IPS DF 6.9 (cell line): ENCODE data around the gene ARMC5.
"Not testable (repeated sequence)": the region's sequence is repeated elsewhere in the genome, so short reads cannot be mapped to it uniquely, and the experiment has no call there.

Source experiments
- DNase-seq: peaks from one replicate; pipeline ENCODE4 v3.0.0-alpha.2; 2013; ENCODE audit warnings: low read depth, low spot score
- H3K27ac ChIP-seq: one replicate; pipeline ENCODE4 v1.5.1; 2013; ENCODE audit warnings: low read length, control low read depth
- H3K27me3 ChIP-seq: 2 replicates; pipeline ENCODE4 v1.6.1; 2013; ENCODE audit warnings: mild to moderate bottlenecking, low read length; ENCODE audit not compliant: control insufficient read depth, insufficient read depth
- H3K36me3 ChIP-seq: 2 replicates; pipeline ENCODE4 v1.6.1; 2013; ENCODE audit warnings: low read length; ENCODE audit not compliant: control insufficient read depth, insufficient read depth
- H3K4me1 ChIP-seq: 2 replicates; pipeline ENCODE4 v1.6.1; 2013; ENCODE audit warnings: low read length; ENCODE audit not compliant: control insufficient read depth, insufficient read depth
- H3K4me3 ChIP-seq: 2 replicates; pipeline ENCODE4 v1.5.1; 2013; ENCODE audit warnings: mild to moderate bottlenecking, low read length
- H3K9me3 ChIP-seq: 2 replicates; pipeline ENCODE4 v1.6.1; 2013; ENCODE audit warnings: low read length, inconsistent platforms; ENCODE audit not compliant: control insufficient read depth, insufficient read depth
- WGBS: extraction: QIAGEN DNeasy Blood & Tissue Kit; methylation state at CpG from one replicate; pipeline ENCODE4 v1.1.7; 2013; ENCODE audit warnings: mixed read lengths, missing lambda C conversion rate; ENCODE audit not compliant: insufficient read length, insufficient coverage; 5-methylcytosine and 5-hydroxymethylcytosine counted together

Gene ARMC5, protein sequence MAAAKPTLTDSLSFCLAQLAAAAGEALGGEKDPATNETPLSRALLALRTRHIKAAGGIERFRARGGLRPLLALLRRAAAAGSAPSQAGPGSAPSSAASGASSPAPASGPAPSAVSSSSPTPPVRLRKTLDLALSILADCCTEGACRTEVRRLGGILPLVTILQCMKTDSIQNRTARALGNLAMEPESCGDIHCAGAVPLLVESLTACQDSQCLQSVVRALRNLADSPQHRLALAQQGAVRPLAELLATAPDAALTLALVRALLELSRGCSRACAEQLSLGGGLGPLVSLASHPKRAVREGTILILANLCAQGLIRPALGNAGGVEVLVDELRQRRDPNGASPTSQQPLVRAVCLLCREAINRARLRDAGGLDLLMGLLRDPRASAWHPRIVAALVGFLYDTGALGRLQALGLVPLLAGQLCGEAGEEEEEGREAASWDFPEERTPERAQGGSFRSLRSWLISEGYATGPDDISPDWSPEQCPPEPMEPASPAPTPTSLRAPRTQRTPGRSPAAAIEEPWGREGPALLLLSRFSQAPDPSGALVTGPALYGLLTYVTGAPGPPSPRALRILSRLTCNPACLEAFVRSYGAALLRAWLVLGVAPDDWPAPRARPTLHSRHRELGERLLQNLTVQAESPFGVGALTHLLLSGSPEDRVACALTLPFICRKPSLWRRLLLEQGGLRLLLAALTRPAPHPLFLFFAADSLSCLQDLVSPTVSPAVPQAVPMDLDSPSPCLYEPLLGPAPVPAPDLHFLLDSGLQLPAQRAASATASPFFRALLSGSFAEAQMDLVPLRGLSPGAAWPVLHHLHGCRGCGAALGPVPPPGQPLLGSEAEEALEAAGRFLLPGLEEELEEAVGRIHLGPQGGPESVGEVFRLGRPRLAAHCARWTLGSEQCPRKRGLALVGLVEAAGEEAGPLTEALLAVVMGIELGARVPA

DNA sequence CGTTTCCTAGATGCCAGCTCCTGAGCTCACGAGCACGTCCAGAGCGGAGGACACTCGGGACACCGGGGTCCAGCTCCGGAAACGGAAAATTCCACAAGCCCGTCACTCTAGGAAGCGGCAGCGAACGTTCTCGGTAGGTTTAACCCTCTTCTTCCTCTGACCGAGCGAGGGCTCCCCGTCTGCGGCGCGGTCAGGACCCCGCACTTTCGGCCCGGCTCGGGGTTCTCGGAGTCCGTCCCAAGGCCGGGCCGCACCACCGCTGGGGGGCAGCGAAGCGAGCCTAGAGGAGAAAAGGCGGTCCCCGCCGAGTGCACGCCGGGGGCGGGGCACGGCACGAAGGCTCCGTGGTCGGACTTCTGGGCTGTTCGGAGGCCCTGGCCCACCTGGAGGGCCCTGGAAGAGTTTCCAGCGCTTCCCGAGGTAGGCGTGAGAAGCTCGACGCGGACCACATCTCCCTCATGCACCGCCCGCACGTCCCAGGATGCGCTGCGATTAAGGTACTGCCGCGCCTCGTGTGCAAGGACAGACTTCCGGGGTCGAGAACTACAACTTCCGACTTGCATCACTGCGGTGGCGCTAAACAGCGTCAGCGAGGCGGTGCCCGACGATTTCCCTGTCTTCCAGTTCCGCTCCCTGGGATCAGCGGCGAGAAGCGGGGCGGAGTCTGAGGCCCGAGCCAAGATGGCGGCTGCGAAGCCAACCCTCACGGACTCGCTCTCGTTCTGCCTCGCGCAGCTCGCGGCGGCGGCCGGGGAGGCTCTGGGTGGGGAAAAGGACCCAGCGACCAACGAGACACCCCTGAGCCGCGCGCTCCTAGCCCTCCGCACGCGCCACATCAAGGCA lies at the start of gene ARMC5:
Gene ARMC5 (plus strand): TSS at position 658 of the 843 bp plus-strand sequence. CDS start 24 bp downstream, at position 682.
- H3K36me3 ChIP-seq: no peaks in the 10 kb centered on the region
- H3K27ac ChIP-seq: no peak within 1 kb of the TSS
- no peaks in the 10 kb centered on the region for H3K4me1 ChIP-seq
- DNase-seq: peak; percentile 97
- peak within 1 kb of the TSS; percentile 76; the same call in 1 of the 2 replicates for H3K4me3 ChIP-seq
- H3K27me3 ChIP-seq: no peaks in the 10 kb centered on the region
- H3K9me3 ChIP-seq: no peaks in the 10 kb centered on the region
- WGBS: no CpG with 5 or more reads among the region's 91 CpGs

DNA sequence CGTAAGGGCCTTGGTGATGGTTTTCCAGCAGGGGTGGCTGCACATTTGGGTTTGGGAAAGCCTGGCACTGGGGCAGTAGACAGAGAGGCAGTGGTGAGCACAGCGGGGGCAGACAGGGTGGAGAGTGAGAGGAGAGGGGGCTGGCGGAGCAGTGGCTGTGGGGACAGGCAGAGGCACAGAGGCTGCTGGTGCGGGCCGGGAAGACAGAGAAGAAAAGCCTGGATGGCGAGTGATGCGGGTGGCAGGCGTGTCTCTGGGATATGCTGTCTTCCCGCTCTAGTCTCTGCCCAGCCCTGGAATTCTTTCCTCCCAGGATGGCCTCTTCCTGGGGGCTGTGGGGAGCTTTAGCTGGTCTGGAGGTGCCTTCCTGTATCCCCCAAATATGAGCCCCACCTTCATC lies 49.2 kb upstream of the ARMC5 start:
- DNase-seq: no peak
- Histone ChIP-seq H3K27ac (no peak overlapping the region), H3K9me3 (no peaks in the 10 kb centered on the region), H3K4me3 (no peak overlapping the region), H3K27me3 (no peaks in the 10 kb centered on the region), H3K4me1 (no peaks in the 10 kb centered on the region), H3K36me3 (no peaks in the 10 kb centered on the region)
- no CpG with 5 or more reads among the region's 9 CpGs for WGBS

DNA sequence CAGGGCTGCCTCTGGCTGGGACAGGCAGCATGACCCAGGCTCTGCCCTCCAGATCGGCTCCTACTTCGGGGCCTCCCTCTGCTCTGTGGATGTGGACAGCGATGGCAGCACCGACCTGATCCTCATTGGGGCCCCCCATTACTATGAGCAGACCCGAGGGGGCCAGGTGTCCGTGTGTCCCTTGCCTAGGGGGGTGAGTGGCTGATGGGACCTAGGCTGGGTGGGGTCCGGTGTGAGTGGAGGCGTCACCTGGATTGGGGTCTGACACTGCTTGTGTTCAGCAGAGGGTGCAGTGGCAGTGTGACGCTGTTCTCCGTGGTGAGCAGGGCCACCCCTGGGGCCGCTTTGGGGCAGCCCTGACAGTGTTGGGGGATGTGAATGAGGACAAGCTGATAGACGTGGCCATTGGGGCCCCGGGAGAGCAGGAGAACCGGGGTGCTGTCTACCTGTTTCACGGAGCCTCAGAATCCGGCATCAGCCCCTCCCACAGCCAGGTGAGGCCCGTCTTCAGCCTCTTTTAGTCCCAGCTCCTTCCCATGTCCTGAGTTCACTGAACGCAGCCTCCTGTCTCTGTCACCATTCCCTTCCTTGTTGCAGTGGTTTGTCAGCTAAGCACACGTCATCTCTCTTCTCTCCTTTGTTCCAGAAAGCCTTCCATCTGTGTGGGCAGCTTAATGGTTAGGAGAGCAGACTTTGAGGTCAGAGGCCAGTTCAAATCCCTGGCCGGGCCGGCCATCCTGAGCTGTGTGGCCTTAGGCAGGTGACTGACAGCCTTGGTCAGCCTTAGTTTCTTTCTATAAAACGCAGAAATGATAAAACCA lies 48.1 kb upstream of the ARMC5 start:
- no peaks in the 10 kb centered on the region for H3K27me3 ChIP-seq
- H3K27ac ChIP-seq: no peak overlapping the region
- DNase-seq: no peak
- H3K4me3 ChIP-seq: no peak overlapping the region
- no CpG with 5 or more reads among the region's 22 CpGs for WGBS
- H3K4me1 ChIP-seq: no peaks in the 10 kb centered on the region
- no peaks in the 10 kb centered on the region for H3K36me3 ChIP-seq
- H3K9me3 ChIP-seq: no peaks in the 10 kb centered on the region

DNA sequence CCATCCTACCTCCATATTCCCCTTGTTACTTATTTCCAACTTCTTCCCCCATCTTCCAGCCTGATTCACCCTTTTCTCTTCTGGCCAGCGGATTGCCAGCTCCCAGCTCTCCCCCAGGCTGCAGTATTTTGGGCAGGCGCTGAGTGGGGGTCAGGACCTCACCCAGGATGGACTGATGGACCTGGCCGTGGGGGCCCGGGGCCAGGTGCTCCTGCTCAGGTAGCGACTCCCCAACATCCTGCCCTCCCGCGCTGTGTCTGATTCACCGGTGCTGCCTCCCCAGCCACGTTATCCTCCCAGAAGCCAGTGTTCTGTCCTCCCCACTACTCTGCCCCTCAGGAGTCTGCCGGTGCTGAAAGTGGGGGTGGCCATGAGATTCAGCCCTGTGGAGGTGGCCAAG lies 46.6 kb upstream of the ARMC5 start:
- H3K36me3 ChIP-seq: no peaks in the 10 kb centered on the region
- H3K4me3 ChIP-seq: no peak overlapping the region
- H3K9me3 ChIP-seq: no peaks in the 10 kb centered on the region
- H3K4me1 ChIP-seq: no peaks in the 10 kb centered on the region
- no peaks in the 10 kb centered on the region for H3K27me3 ChIP-seq
- no peak for DNase-seq
- no CpG with 5 or more reads among the region's 10 CpGs for WGBS
- H3K27ac ChIP-seq: no peak overlapping the region

DNA sequence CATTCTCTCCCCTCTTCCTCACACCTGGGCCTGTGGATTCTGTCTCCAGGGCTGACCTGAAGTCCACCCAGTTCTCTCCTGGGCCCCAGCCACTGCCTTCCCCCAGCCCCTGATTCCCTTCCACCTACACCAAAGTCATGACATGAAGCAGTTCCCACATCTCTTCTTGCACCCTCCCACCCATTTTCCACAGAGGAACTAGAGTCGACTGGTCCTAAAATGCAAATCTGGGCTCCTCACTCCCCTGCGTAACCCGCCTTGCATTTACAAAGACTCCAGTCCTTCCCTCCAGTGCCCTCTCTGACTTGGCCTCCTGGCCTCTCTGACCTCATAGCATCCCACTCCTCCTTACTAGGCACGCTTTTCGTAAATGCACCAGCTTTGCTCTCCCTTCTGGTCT lies 45.9 kb upstream of the ARMC5 start:
- Histone ChIP-seq H3K27me3 (no peaks in the 10 kb centered on the region), H3K36me3 (no peaks in the 10 kb centered on the region), H3K27ac (no peak overlapping the region), H3K4me3 (no peak overlapping the region), H3K4me1 (no peaks in the 10 kb centered on the region), H3K9me3 (no peaks in the 10 kb centered on the region)
- no CpG with 5 or more reads among the region's 5 CpGs for WGBS
- DNase-seq: no peak

DNA sequence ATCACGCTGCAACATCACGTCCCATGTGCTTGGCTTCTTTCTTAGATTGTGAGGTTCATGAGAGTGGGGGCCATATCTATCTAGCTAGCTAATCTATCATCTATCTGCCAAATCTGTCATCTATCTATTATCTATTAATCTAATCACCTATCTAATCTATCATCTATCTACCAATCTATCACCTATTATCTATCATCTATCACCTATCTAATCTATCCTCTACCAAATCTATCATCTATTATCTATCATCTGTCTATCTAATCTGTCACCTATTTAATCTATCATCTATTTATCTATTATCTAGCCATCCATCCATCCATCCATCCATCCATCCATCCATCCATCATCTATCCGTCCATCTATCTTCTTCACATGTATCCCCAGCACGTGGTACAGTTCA lies 45.4 kb upstream of the ARMC5 start:
- no peaks in the 10 kb centered on the region for H3K27me3 ChIP-seq
- no peak overlapping the region for H3K4me3 ChIP-seq
- DNase-seq: no peak
- no peaks in the 10 kb centered on the region for H3K36me3 ChIP-seq
- H3K9me3 ChIP-seq: no peaks in the 10 kb centered on the region
- H3K4me1 ChIP-seq: no peaks in the 10 kb centered on the region
- whole genome bisulfite sequencing: 100% methylated on average over 1 of the region's 4 CpGs
- H3K27ac ChIP-seq: no peak overlapping the region

DNA sequence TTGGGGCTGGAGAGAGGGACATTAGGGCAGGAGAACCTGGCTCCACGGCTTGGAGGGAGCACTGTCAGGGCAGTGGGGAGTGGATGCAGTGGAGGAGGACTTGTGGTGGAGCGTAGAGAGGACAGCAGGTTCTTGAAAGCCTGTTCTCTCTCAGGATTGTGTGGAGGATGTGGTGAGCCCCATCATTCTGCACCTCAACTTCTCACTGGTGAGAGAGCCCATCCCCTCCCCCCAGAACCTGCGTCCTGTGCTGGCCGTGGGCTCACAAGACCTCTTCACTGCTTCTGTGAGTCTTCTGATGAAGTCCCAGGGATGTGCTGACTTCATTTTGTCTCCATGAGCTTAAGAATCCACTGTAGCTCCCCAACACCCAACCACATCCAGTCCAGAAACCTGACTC lies 44.6 kb upstream of the ARMC5 start:
- no peak for DNase-seq
- Histone ChIP-seq H3K27ac (no peak overlapping the region), H3K27me3 (no peaks in the 10 kb centered on the region), H3K4me3 (no peak overlapping the region), H3K4me1 (no peaks in the 10 kb centered on the region), H3K36me3 (no peaks in the 10 kb centered on the region), H3K9me3 (no peaks in the 10 kb centered on the region)
- WGBS: no CpG with 5 or more reads among the region's 4 CpGs

DNA sequence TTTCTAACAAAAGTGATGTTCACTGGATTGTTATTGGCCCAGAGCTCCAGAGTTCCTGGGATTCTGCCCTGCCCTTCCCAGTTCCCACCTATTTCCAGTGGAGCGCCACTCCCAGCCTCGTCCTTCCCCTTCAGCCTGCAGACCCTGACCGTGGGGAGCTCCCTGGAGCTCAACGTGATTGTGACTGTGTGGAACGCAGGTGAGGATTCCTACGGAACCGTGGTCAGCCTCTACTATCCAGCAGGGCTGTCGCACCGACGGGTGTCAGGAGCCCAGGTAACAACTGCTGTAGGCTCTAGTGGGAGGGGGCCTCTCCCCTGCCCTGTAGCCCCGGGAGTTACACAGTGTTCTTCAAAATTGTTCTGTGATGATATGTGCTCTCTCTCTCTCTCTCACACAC lies 42.9 kb upstream of the ARMC5 start:
- no CpG with 5 or more reads among the region's 11 CpGs for WGBS

DNA sequence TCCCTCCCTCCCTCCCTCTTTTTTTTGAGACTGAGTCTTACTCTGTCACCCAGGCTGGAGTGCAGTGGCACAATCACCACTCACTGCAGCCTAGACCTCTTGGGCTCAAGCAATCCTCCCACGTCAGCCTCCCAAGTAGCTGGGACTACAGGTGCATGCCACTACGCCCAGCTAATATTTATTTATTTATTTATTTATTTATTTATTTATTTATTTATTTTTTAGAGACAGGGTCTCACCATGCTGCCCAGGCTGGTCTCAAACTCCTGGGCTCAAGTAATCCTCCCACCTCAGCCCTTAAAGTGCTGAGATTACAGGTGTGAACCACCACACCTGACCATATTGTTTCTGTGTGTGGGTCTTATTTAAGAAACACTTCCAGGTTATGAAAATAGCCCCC lies 42.3 kb upstream of the ARMC5 start:
- H3K27me3 ChIP-seq, H3K9me3 ChIP-seq, H3K36me3 ChIP-seq, H3K4me1 ChIP-seq, H3K4me3 ChIP-seq, DNase-seq, H3K27ac ChIP-seq: not testable (repeated sequence)
- WGBS: no CpG with 5 or more reads among the region's 2 CpGs

More for the DNA sequence above, 42.9 kb upstream of the ARMC5 start:
- no peaks in the 10 kb centered on the region for H3K4me1 ChIP-seq
- H3K27ac ChIP-seq: no peak overlapping the region
- no peaks in the 10 kb centered on the region for H3K27me3 ChIP-seq
- H3K9me3 ChIP-seq: no peaks in the 10 kb centered on the region
- H3K36me3 ChIP-seq: no peaks in the 10 kb centered on the region
- H3K4me3 ChIP-seq: no peak overlapping the region
- no peak for DNase-seq
